HG03103 (cell line): ENCODE measurements around the gene FAM13B.

Source experiments
- ATAC-seq: cut with Tn5 transposase; IDR thresholded peaks from one replicate; pipeline ENCODE4 v1.9.1; 2021; ENCODE audit warnings: low read depth; ENCODE audit not compliant: unreplicated experiment

FAM13B gene

GRCh38 chr5:137902408-137903133 lies 130.3 kb downstream of the FAM13B start:
- no peak for ATAC-seq

GRCh38 chr5:137901011-137901817 lies 131.7 kb downstream of the FAM13B start:
- ATAC-seq = no peak

- ATAC-seq = no peak
Measured at GRCh38 chr5:137899493-137899892, 133.4 kb downstream of the FAM13B start.

GRCh38 chr5:137896560-137896959 lies 136.3 kb downstream of the FAM13B start:
- ATAC-seq = no peak

GRCh38 chr5:137894586-137894985 lies 138.3 kb downstream of the FAM13B start:
- no peak for ATAC-seq

GRCh38 chr5:137891849-137892248 lies 141.0 kb downstream of the FAM13B start:
- ATAC-seq = no peak

GRCh38 chr5:137890845-137891244 lies 142.0 kb downstream of the FAM13B start:
- ATAC-seq = no peak

- ATAC-seq = peak; percentile 92
Measured at GRCh38 chr5:137888863-137889759, 143.8 kb downstream of the FAM13B start, which contains the start of gene PKD2L2. TSS of gene PKD2L2 (plus strand) at chr5:137889457. CDS start at chr5:137889492, 35 bp downstream.

GRCh38 chr5:137888466-137888862 lies 144.4 kb downstream of the FAM13B start:
- ATAC-seq = no peak
